Brain microvascular endothelial cell (primary cell): ENCODE data around the gene SLC44A4.

ENCODE experiments used
- DNase-seq: peaks from one replicate; pipeline ENCODE4 v3.0.0-alpha.2; 2020
- H3K27ac ChIP-seq: fragments of 250-450 bp; sonication (Bioruptor Pico); 2 replicates; pipeline ENCODE4 v1.5.1; 2020; ENCODE audit warnings: mild to moderate bottlenecking, moderate library complexity
- H3K27me3 ChIP-seq: fragments of 250-450 bp; sonication (Bioruptor Pico); replicated peaks from 2 replicates; pipeline ENCODE4 v1.5.1; 2020; ENCODE audit warnings: mild to moderate bottlenecking
- H3K36me3 ChIP-seq: fragments of 250-450 bp; sonication (Bioruptor Pico); replicated peaks from 2 replicates; pipeline ENCODE4 v1.5.1; 2020; ENCODE audit warnings: mild to moderate bottlenecking
- H3K4me3 ChIP-seq: 2 replicates; pipeline ENCODE4 v1.5.1; 2011; ENCODE audit warnings: low read depth, mild to moderate bottlenecking, control low read depth, low read length, moderate library complexity
- CTCF ChIP-seq: IDR thresholded peaks from 2 replicates; pipeline ENCODE4 v1.5.1; 2011; ENCODE audit warnings: low read depth, mild to moderate bottlenecking, moderate library complexity, low read length, control low read depth, inconsistent platforms; ENCODE audit errors: missing control alignments
- in situ Hi-C: cut with HindIII; loops from 2 replicates; pipeline ENCODE4 v1.10.0; 2017; ENCODE audit warnings: low sequenced_read_pairs, low pct_ligation_motif_present

SLC44A4 gene

GRCh38 chr6:31896493-31896855 lies 17.7 kb upstream of the SLC44A4 start:
- Histone ChIP-seq H3K36me3 (peaks cover 11% of the 10 kb centered on the region), H3K4me3 (peak overlapping the region; percentile 89), H3K27me3 (no peaks in the 10 kb centered on the region), H3K27ac (no peak overlapping the region)
- in situ Hi-C loops = no loop called here
- TF ChIP-seq CTCF = no peak
- no peak for DNase-seq

- Histone ChIP-seq H3K4me3 (no peak overlapping the region), H3K36me3 (peaks cover 33% of the 10 kb centered on the region)
- in situ Hi-C loops = no loop called here
These were observed 14.0 kb upstream of the SLC44A4 start for GRCh38 chr6:31892821-31893220.

GRCh38 chr6:31889331-31889972 lies 10.7 kb upstream of the SLC44A4 start:
- no peak for TF ChIP-seq CTCF
- Histone ChIP-seq H3K36me3 (peaks cover 59% of the 10 kb centered on the region), H3K27me3 (no peaks in the 10 kb centered on the region), H3K4me3 (no peak overlapping the region), H3K27ac (no peak overlapping the region)
- in situ Hi-C loops = no loop called here
- no peak for DNase-seq

More at GRCh38 chr6:31892821-31893220, 14.0 kb upstream of the SLC44A4 start:
- no peaks in the 10 kb centered on the region for H3K27me3 ChIP-seq
- DNase-seq = no peak
- TF ChIP-seq CTCF = no peak
- no peak overlapping the region for H3K27ac ChIP-seq

GRCh38 chr6:31888276-31889258 lies 9.8 kb upstream of the SLC44A4 start:
- peak; percentile 87 for TF ChIP-seq CTCF
- Histone ChIP-seq H3K36me3 (peaks cover 61% of the 10 kb centered on the region), H3K27me3 (no peaks in the 10 kb centered on the region), H3K4me3 (no peak overlapping the region), H3K27ac (no peak overlapping the region)
- in situ Hi-C loops = no loop called here
- DNase-seq = no peak

GRCh38 chr6:31887173-31888007 lies 8.6 kb upstream of the SLC44A4 start:
- peaks cover 63% of the 10 kb centered on the region for H3K36me3 ChIP-seq

More at GRCh38 chr6:31887173-31888007, 8.6 kb upstream of the SLC44A4 start:
- no peak for TF ChIP-seq CTCF
- H3K4me3 ChIP-seq = no peak overlapping the region
- no peak for DNase-seq
- no peak overlapping the region for H3K27ac ChIP-seq
- no peaks in the 10 kb centered on the region for H3K27me3 ChIP-seq
- in situ Hi-C loops = no loop called here
